ENCODE measurements around the gene TNFAIP1.
A peak's percentile ranks its signal among the peaks of the same experiment; 100 is the strongest.
"Not testable (repeated sequence)": the region's sequence is repeated elsewhere in the genome, so short reads cannot be mapped to it uniquely, and the experiment has no call there.

TNFAIP1 gene

DNA sequence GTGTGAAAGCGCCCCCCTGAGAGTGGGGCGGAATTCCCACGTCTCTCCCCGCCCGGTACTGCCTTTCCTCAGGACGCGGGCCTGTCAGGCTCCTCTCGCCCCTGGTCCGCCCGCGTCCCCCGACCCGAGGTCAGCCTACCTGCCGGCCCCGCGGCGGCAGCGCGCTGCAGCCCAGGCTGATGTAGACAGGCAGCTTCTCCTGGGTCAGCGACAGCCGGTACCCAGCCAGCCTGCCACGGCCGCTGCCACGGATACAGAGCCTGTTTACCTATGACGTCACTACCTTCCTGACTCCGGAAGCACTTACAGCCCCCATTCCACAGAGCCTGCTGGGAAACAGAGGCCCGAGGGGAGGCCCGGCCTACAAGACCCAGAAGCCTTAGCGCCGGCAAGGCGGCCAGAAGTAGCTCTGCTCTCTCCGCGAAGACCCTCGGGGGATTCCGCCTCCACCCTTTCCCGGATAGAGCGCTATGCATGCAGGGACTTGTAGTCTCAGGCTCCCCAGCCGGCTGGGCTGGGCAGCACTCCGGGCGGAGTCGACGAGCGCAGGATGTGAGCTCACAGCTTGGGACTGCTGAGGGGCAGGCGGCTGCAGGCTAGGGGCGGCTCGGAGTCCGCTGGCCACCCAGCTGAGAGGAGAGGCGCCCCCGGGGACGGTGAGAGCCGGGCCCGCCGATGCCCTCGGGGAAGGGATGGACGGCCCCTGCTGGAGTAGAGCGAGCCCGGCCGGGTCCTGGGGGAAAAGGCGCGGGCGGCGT is at the start of gene TNFAIP1, which contains the start of gene IFT20:
Gene TNFAIP1, plus strand, starts transcription at position 561 of the 758 bp plus-strand sequence. CDS start 3,761 bp downstream, outside the sequence.
Gene IFT20, minus strand, starts transcription at position 272 of the 758 bp plus-strand sequence. CDS start 3,487 bp downstream, outside the sequence.
- DNase-seq = peak; percentile 100

GRCh38 chr17:28285965-28286364 is 49.6 kb upstream of the TNFAIP1 start:
- DNase-seq = no peak

DNA sequence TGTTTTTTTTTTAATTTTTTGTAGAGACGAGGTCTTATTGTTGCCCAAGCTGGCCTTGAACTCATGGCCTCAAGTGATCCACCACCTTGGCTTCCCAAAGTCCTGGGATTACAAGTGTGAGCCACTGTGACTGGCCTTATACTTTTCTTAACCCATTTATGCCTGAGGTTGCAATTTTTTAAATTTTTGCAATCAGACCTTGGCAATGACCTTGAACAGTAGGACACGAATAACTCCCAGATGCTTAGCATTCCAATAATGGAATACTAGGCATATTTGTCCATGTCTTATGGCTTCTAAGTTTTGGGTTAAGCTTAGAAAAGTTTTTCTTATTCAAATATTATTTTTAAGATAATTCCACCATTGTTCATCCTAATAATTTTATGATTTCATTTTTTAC is 44.9 kb upstream of the TNFAIP1 start:
- no peak for DNase-seq

DNA sequence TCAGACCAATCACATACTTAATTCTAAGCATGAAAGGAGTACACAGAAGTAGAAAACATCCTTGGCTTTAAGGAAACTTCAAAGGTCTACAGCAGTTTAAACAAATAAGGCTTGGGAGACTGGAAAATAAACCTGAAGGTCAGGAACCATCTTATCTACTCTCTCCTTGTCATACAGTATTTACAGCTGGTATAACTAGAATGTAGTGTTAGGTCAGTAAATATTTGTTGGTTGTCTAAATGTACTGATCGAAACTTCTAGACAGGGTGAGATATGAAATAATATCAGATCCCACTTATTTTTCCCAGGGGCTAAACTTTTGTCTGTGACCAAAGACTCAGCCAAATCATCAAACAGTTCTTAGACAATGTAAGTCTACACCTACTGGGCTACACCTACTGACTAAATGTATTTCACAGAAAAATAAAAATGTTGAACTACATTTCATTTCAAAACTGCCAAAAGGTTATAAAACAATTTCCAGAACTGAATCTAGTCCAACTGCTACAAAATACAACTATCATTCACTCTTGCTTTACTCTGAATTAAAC is 43.7 kb upstream of the TNFAIP1 start:
- no peak for DNase-seq

- DNase-seq = not testable (repeated sequence)
Measured at GRCh38 chr17:28292878-28293277, 42.7 kb upstream of the TNFAIP1 start.

- no peak for DNase-seq
Measured at GRCh38 chr17:28293994-28294393, 41.6 kb upstream of the TNFAIP1 start.

DNA sequence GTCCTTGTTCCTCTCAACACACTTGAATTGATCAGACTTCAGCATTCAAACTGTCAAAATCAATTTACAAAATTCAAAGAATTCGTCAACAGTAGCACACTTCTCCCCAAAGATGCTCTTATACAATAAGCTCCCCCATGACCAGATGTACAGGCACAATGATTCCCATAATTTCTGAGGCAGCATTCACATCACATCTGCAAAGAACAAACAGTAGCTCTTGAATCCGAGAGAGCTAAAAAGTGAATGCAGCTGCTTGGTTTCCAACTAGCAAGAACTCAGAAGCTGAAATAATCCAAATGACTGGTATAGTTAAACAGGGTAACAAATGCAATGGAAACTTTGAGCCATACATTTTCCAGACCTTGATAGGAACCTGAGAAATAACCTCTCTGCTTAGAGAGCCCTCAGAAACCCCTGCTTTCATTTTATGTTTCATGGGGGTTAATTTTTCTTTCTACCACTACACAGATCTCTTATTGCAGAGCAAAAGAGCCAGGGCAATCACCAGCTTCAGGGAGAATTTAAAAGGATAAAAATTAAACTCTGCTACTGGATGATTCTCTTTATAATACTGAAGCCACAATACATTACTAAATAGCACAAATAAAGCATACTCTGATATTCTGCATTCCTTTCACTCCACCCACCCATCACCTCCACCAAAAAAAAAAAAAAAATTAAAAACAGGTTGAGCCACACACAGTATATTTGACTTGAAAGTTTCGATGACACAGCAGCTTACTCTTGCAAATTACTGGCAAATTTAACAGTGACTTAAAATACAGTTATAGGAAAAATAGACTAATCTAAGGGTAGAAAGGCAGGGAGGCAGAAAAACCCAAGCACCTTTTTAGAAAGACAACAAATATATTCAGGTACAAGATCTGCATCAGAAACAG is 39.6 kb upstream of the TNFAIP1 start:
- no peak for DNase-seq

GRCh38 chr17:28298449-28298848 is 37.1 kb upstream of the TNFAIP1 start:
- no peak for DNase-seq

DNA sequence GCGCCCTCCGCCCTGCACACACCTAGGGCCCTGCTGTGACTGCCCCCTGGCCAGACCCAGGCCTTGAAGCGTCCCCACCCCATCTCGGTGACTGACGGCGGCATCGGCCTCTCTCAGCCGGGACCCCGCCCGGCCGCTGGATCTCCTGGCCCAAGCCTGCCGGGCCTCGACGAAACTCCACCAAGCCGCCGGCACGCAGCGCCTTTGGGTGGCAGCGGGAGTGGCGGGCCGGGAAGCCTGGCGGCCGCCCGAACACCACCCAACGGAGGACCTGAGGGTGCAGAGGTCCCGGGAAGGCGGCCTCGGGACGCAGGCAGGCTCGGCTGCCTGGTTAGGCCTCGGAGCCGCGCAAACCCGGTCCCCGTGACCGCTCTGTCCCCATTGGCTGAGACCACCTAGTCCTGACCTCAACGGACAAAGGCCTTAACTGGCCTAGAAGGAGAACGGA is 28.6 kb upstream of the TNFAIP1 start:
- DNase-seq = no peak

- DNase-seq = no peak
Measured at GRCh38 chr17:28313841-28314240, 21.7 kb upstream of the TNFAIP1 start.

- no peak for DNase-seq
Measured at GRCh38 chr17:28315846-28316705, 19.5 kb upstream of the TNFAIP1 start.

DNA sequence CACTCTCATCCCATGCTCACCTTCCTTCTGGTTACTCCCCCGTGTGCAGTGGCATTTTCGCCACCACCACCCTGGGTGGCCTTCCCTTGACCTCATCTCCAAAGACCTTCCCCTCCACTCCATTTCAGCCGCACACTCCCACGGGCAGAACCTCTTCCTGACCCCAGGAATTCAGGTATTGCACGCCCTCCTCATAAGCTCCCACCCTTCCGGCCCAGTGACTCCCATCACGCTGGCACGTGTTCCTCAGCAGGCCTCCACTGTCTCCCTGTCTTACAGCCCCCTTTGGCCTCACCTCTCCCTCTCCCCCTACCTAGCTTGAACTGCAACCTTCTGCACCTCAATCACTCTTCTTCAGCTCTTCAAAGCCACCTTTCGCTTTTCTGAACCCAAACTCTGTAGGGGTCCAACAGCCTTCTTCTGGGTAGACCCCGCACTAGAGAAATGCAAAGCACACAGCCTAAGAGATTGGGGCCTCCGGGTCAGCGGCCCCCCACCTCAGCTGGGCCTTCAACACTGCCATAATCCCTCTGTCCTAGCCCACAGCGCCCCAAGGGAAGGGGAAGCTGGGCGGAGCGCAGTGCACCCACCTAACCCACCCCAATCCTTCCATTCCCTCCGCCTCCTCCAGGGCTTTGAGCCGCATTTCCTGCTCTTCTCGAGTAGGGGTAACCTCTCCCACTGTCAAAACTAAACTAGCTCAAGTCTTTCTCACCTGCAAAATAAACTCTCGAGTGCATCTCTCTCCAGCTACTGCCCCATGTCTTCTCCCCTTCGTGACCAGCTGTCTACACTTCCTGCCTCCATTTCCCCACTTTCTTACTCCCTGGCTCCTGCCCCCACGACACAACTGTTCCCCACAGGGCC is 18.2 kb upstream of the TNFAIP1 start:
- no peak for DNase-seq

DNA sequence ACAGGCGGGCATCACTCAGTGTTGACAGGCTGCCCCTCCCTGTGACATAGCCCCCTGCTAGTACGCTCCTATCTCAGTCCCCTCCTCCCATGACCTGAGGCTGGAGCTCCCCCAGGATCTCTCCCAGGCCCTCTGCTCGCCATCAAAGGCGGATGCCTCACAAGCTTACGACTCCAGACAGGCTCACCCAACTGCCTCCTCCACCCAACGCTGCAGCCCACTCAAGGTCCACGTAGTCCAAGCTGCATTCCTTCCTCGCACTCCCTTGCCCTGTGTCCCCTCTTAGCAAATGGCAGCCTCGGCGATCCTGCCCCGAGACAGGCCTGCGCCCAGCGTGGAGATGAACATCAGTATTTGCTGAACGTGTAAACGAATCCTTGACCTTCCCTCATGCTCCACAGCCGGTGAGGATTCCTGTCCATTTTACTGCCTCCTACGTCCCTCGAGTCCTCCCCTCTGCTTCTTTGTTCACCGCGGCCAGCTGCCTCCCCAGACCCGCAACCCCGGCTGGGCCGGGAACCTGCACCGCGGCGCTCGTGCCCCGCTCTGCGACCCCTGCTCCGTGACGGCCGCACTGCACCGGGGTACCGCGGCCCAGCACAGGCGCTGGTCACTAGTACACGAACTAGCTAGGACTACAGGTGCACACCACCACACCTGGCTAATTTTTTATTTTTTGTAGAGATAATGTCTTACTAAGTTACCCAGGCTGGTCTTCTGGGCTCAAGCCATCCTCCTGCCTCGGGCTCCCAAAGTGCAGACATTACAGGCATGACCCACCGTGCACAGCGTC is 17.4 kb upstream of the TNFAIP1 start:
- peak; percentile 39 for DNase-seq

GRCh38 chr17:28318759-28319597 is 16.6 kb upstream of the TNFAIP1 start, which contains the start of gene TMEM97:
TMEM97 (plus strand) TSS chr17:28319200; CDS start chr17:28319240, 40 bp downstream.
- DNase-seq = peak; percentile 98

DNA sequence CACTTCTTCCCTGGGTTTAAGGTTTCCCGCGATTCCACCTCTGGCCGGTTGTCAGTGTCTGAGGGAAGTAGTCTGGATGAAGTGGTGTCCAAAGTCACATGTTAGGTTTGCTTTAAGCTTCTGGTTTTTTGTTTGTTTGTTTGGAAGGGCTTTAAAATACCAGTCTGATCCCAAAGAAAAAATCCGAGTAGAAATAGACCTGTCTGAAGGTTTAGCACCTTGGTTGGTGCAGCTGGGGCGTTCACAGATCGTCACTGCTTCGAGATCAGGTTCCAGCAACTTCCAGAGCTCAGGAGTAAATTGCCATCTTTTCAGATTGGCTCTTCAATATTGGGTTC is 16.0 kb upstream of the TNFAIP1 start:
- peak; percentile 41 for DNase-seq

- DNase-seq = no peak
Measured at GRCh38 chr17:28320215-28321061, 15.1 kb upstream of the TNFAIP1 start.

- DNase-seq = no peak
Measured at GRCh38 chr17:28324267-28324745, 11.3 kb upstream of the TNFAIP1 start.

GRCh38 chr17:28324781-28325180 is 10.8 kb upstream of the TNFAIP1 start:
- no peak for DNase-seq

Data from NCI-H146 (cell line).